ENCODE results near the gene CD300A.

Gene CD300A

DNA sequence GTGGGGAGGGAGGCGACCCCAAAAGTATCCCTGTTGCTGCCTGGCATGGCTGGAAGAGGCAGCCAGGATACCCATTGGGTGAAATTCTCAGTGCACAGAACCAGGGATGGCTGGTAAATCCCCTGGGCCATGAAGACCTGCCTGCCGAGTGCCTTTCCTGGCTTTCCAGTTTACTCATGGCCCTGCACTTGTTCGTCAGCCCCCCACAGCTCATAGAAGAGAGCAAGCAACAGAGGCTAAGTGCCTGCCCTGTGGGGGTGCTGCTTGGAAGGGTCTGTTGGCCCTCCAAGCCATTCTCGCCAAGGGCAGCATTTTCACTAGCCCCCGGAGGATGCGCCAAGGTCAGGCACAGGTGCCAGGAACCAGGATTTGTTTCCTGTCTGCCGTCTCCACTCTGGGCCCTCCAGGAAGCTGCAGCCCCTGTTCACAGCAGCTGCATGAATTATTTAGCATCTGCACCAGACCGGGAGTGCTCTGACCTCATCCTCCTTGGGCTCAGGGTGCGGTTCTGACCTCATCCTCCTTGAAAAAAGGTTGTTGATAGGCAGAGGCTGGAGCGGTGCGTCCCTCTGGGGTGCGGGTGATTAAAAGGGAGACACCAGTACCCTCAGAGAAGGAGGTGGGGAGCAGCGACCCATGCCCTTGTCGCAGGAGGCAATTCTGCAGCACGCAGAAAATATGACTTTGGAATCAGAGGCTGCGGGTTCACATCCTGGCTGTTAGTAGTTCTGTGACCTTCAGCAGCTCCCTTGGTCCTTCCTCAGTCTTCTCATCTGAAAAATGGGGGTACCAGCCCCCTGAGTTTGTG, 14.2 kb upstream of the CD300A start (continued):
- TF ChIP-seq ZNF623 (tag by site-specific recombination; IDR thresholded peaks at IDR 0.05) = no peak
- TF ChIP-seq ZNF133 (tag by site-specific recombination; IDR thresholded peaks at IDR 0.05) = no peak
- TF ChIP-seq, protein P1, sequence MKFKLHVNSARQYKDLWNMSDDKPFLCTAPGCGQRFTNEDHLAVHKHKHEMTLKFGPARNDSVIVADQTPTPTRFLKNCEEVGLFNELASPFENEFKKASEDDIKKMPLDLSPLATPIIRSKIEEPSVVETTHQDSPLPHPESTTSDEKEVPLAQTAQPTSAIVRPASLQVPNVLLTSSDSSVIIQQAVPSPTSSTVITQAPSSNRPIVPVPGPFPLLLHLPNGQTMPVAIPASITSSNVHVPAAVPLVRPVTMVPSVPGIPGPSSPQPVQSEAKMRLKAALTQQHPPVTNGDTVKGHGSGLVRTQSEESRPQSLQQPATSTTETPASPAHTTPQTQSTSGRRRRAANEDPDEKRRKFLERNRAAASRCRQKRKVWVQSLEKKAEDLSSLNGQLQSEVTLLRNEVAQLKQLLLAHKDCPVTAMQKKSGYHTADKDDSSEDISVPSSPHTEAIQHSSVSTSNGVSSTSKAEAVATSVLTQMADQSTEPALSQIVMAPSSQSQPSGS (tag by site-specific recombination; IDR thresholded peaks at IDR 0.05; ENCODE audit: low read depth) = no peak
- no peak for TF ChIP-seq ZNF514 (tag by site-specific recombination; IDR thresholded peaks at IDR 0.05)
- TF ChIP-seq, protein P2, sequence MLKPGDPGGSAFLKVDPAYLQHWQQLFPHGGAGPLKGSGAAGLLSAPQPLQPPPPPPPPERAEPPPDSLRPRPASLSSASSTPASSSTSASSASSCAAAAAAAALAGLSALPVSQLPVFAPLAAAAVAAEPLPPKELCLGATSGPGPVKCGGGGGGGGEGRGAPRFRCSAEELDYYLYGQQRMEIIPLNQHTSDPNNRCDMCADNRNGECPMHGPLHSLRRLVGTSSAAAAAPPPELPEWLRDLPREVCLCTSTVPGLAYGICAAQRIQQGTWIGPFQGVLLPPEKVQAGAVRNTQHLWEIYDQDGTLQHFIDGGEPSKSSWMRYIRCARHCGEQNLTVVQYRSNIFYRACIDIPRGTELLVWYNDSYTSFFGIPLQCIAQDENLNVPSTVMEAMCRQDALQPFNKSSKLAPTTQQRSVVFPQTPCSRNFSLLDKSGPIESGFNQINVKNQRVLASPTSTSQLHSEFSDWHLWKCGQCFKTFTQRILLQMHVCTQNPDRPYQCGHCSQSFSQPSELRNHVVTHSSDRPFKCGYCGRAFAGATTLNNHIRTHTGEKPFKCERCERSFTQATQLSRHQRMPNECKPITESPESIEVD (tag by site-specific recombination; IDR thresholded peaks at IDR 0.05) = no peak
- no peak for TF ChIP-seq ZNF214 (tag by site-specific recombination; IDR thresholded peaks at IDR 0.05; ENCODE audit: borderline replicate concordance)
- peak; percentile 85 for TF ChIP-seq ZFP69B (tag by site-specific recombination; IDR thresholded peaks at IDR 0.05)
- TF ChIP-seq ZNF791 (tag by site-specific recombination; IDR thresholded peaks at IDR 0.05) = no peak
- no peak for TF ChIP-seq ZNF670 (tag by site-specific recombination; IDR thresholded peaks at IDR 0.05; ENCODE audit: low read depth)
- no peak for TF ChIP-seq PRDM1 (tag by site-specific recombination; IDR thresholded peaks at IDR 0.05)
- 0 out of 2 replicates have a peak, but pooled peaks have one; percentile 40 for TF ChIP-seq KLF10 (tag by site-specific recombination; IDR thresholded peaks at IDR 0.05)
- peak; percentile 97 for TF ChIP-seq ZBTB20 (tag by site-specific recombination; IDR thresholded peaks at IDR 0.05)
- TF ChIP-seq, protein P3, sequence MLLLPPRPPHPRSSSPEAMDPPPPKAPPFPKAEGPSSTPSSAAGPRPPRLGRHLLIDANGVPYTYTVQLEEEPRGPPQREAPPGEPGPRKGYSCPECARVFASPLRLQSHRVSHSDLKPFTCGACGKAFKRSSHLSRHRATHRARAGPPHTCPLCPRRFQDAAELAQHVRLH (tag by site-specific recombination; IDR thresholded peaks at IDR 0.05) = no peak
- TF ChIP-seq ZNF585B (tag by site-specific recombination; IDR thresholded peaks at IDR 0.05) = no peak
- TF ChIP-seq, protein P4, sequence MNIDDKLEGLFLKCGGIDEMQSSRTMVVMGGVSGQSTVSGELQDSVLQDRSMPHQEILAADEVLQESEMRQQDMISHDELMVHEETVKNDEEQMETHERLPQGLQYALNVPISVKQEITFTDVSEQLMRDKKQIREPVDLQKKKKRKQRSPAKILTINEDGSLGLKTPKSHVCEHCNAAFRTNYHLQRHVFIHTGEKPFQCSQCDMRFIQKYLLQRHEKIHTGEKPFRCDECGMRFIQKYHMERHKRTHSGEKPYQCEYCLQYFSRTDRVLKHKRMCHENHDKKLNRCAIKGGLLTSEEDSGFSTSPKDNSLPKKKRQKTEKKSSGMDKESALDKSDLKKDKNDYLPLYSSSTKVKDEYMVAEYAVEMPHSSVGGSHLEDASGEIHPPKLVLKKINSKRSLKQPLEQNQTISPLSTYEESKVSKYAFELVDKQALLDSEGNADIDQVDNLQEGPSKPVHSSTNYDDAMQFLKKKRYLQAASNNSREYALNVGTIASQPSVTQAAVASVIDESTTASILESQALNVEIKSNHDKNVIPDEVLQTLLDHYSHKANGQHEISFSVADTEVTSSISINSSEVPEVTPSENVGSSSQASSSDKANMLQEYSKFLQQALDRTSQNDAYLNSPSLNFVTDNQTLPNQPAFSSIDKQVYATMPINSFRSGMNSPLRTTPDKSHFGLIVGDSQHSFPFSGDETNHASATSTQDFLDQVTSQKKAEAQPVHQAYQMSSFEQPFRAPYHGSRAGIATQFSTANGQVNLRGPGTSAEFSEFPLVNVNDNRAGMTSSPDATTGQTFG (tag by site-specific recombination; IDR thresholded peaks at IDR 0.05; ENCODE audit: borderline replicate concordance) = no peak
- TF ChIP-seq OSR2 (tag by site-specific recombination; IDR thresholded peaks at IDR 0.05) = peak; percentile 86
- TF ChIP-seq ZBTB7A (tag by site-specific recombination; IDR thresholded peaks at IDR 0.05; ENCODE audit: low read depth) = no peak
- TF ChIP-seq, protein P5, sequence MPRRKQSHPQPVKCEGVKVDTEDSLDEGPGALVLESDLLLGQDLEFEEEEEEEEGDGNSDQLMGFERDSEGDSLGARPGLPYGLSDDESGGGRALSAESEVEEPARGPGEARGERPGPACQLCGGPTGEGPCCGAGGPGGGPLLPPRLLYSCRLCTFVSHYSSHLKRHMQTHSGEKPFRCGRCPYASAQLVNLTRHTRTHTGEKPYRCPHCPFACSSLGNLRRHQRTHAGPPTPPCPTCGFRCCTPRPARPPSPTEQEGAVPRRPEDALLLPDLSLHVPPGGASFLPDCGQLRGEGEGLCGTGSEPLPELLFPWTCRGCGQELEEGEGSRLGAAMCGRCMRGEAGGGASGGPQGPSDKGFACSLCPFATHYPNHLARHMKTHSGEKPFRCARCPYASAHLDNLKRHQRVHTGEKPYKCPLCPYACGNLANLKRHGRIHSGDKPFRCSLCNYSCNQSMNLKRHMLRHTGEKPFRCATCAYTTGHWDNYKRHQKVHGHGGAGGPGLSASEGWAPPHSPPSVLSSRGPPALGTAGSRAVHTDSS (tag by site-specific recombination; IDR thresholded peaks at IDR 0.05) = no peak
- TF ChIP-seq ZFP3 (tag by site-specific recombination; IDR thresholded peaks at IDR 0.05; ENCODE audit: low read depth) = no peak
- no peak for TF ChIP-seq ZNF561 (tag by site-specific recombination; IDR thresholded peaks at IDR 0.05; ENCODE audit: borderline replicate concordance)
- no peak for TF ChIP-seq ZNF48 (tag by site-specific recombination; IDR thresholded peaks at IDR 0.05)
- TF ChIP-seq ZNF629 (tag by site-specific recombination; IDR thresholded peaks at IDR 0.05) = peak; percentile 94
- TF ChIP-seq ZNF544 (tag by site-specific recombination; IDR thresholded peaks at IDR 0.05) = no peak
- peak; percentile 91 for TF ChIP-seq ZIC2 (tag by site-specific recombination; IDR thresholded peaks at IDR 0.05)
- no peak; the same call in 1 of the 2 replicates for TF ChIP-seq SCRT2 (tag by site-specific recombination; IDR thresholded peaks at IDR 0.05)
- TF ChIP-seq ZBTB17 (tag by site-specific recombination; IDR thresholded peaks at IDR 0.05) = peak; percentile 67
- no peak for TF ChIP-seq ZNF350 (tag by site-specific recombination; IDR thresholded peaks at IDR 0.05)
- TF ChIP-seq EGR2 (tag by site-specific recombination; IDR thresholded peaks at IDR 0.05; ENCODE audit: low read depth) = no peak
- TF ChIP-seq ZNF76 (tag by site-specific recombination; IDR thresholded peaks at IDR 0.05; ENCODE audit: borderline replicate concordance, low read depth) = no peak
- no peak for TF ChIP-seq ZNF169 (tag by site-specific recombination; IDR thresholded peaks at IDR 0.05)
- TF ChIP-seq, protein P6, sequence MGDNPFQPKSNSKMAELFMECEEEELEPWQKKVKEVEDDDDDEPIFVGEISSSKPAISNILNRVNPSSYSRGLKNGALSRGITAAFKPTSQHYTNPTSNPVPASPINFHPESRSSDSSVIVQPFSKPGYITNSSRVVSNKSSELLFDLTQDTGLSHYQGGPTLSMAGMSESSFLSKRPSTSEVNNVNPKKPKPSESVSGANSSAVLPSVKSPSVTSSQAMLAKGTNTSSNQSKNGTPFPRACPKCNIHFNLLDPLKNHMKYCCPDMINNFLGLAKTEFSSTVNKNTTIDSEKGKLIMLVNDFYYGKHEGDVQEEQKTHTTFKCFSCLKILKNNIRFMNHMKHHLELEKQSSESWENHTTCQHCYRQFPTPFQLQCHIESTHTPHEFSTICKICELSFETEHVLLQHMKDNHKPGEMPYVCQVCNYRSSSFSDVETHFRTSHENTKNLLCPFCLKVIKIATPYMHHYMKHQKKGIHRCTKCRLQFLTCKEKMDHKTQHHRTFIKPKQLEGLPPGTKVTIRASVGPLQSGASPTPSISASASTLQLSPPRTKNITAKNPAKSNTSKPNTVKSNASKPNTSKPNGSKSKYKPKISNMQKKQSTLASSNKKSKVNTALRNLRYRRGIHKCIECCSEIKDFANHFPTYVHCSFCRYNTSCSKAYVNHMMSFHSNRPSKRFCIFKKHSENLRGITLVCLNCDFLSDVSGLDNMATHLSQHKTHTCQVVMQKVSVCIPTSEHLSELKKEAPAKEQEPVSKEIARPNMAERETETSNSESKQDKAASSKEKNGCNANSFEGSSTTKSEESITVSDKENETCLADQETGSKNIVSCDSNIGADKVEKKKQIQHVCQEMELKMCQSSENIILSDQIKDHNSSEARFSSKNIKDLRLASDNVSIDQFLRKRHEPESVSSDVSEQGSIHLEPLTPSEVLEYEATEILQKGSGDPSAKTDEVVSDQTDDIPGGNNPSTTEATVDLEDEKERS (tag by site-specific recombination; IDR thresholded peaks at IDR 0.05) = no peak
